HEK293T (cell line): Measurements from ENCODE around the gene DLG2.

ENCODE experiments used
- CTCF ChIA-PET: fragments of 350-600 bp; formaldehyde crosslinking; extraction: SDS; loops from one replicate; lab custom pipeline; 2021; ENCODE audit warnings: antibody characterized with exemption, inconsistent platforms; lab: Yijun Ruan, JAX
- POLR2A ChIA-PET: fragments of 350-600 bp; formaldehyde crosslinking; extraction: SDS; loops from one replicate; lab custom pipeline; 2020; ENCODE audit warnings: antibody characterized with exemption, inconsistent platforms; lab: Yijun Ruan, JAX
- DNase-seq: peaks from one replicate; pipeline ENCODE4 v3.0.0; 2012; ENCODE audit warnings: mixed read lengths; ENCODE audit errors: extremely low spot score
- ARNT ChIP-seq: fragments of 450-650 bp; IDR thresholded peaks from 2 replicates; pipeline ENCODE4 v1.6.1; 2017; ENCODE audit warnings: mild to moderate bottlenecking
- BHLHE40 ChIP-seq: fragments of 450-650 bp; IDR thresholded peaks from 2 replicates; pipeline ENCODE4 v1.6.1; 2016; ENCODE audit warnings: mild to moderate bottlenecking, moderate library complexity, borderline replicate concordance
- CTBP1 ChIP-seq: fragments of 450-650 bp; IDR thresholded peaks from 2 replicates; pipeline ENCODE4 v1.6.1; 2016; ENCODE audit warnings: borderline replicate concordance
- ELF4 ChIP-seq: fragments of 450-650 bp; IDR thresholded peaks from 2 replicates; pipeline ENCODE4 v1.6.1; 2017; ENCODE audit warnings: antibody characterized with exemption
- FOXA1 ChIP-seq: fragments of 450-650 bp; IDR thresholded peaks from 2 replicates; pipeline ENCODE4 v1.6.1; 2016; ENCODE audit warnings: mild to moderate bottlenecking
- FOXK2 ChIP-seq: fragments of 450-650 bp; IDR thresholded peaks from 2 replicates; pipeline ENCODE4 v1.6.1; 2016; ENCODE audit warnings: mild to moderate bottlenecking
- FOXM1 ChIP-seq: fragments of 450-650 bp; IDR thresholded peaks from 2 replicates; pipeline ENCODE4 v1.6.1; 2017; ENCODE audit warnings: mild to moderate bottlenecking, borderline replicate concordance
- HDGF ChIP-seq: fragments of 450-650 bp; IDR thresholded peaks from 2 replicates; pipeline ENCODE4 v1.6.1; 2017; ENCODE audit warnings: antibody characterized with exemption, borderline replicate concordance
- L3MBTL2 ChIP-seq: fragments of 450-650 bp; conservative IDR thresholded peaks from 2 replicates; pipeline ENCODE4 v1.6.1; 2016; ENCODE audit warnings: mild to moderate bottlenecking
- LEF1 ChIP-seq: fragments of 450-650 bp; IDR thresholded peaks from 2 replicates; pipeline ENCODE4 v1.6.1; 2017; ENCODE audit warnings: mild to moderate bottlenecking, borderline replicate concordance
- NFRKB ChIP-seq: fragments of 450-650 bp; IDR thresholded peaks from 2 replicates; pipeline ENCODE4 v1.6.1; 2016; ENCODE audit warnings: mild to moderate bottlenecking, moderate library complexity
- SP1 ChIP-seq: fragments of 450-650 bp; IDR thresholded peaks from 2 replicates; pipeline ENCODE4 v1.6.1; 2017
- SUZ12 ChIP-seq: fragments of 450-650 bp; IDR thresholded peaks from 2 replicates; pipeline ENCODE4 v1.6.1; 2016; ENCODE audit warnings: mild to moderate bottlenecking
- TARDBP ChIP-seq: fragments of 450-650 bp; IDR thresholded peaks from 2 replicates; pipeline ENCODE4 v1.6.1; 2016
- ZNF384 ChIP-seq: fragments of 450-650 bp; IDR thresholded peaks from 2 replicates; pipeline ENCODE4 v1.6.1; 2016
- TF ChIP-seq, protein P1 (sequence below): fragments of 450-650 bp; IDR thresholded peaks from 2 replicates; pipeline ENCODE4 v1.6.1; 2016

Gene DLG2

DNA sequence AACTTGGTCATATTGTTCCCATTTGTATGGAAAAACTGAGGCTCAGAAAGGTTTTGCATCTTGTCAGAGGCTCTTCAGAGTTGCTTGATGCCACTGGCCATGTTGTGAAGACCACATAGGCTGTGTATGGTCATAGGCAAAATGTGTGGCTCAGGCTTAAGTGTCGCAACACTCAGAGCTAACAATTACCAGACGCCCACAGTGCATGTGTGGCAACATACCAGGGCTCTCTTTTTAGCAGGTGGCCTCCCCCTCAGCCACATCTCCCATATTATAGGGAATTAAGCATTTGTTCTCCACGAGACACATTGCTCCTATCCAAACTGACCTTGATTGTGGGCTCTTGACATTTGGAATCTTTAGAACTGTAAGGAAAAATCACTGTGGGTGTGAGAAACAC lies 802.5 kb downstream of the DLG2 start:
- TF ChIP-seq FOXK2 (no peak), L3MBTL2 (no peak), ELF4 (no peak), LEF1 (no peak), ZNF384 (no peak), NFRKB (no peak), HDGF (no peak), ARNT (no peak), FOXM1 (no peak), TARDBP (no peak), SUZ12 (no peak), SP1 (no peak)
- TF ChIP-seq, protein P1, sequence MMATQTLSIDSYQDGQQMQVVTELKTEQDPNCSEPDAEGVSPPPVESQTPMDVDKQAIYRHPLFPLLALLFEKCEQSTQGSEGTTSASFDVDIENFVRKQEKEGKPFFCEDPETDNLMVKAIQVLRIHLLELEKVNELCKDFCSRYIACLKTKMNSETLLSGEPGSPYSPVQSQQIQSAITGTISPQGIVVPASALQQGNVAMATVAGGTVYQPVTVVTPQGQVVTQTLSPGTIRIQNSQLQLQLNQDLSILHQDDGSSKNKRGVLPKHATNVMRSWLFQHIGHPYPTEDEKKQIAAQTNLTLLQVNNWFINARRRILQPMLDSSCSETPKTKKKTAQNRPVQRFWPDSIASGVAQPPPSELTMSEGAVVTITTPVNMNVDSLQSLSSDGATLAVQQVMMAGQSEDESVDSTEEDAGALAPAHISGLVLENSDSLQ, result no peak
- CTCF ChIA-PET, result interaction anchor here (1.0 kb wide), 1 partner anchor 24 kb away, joined by 3 read pairs; no protein-coding TSS in a partner anchor
- POLR2A ChIA-PET, result no interaction called here
- DNase-seq, result no peak

DNA sequence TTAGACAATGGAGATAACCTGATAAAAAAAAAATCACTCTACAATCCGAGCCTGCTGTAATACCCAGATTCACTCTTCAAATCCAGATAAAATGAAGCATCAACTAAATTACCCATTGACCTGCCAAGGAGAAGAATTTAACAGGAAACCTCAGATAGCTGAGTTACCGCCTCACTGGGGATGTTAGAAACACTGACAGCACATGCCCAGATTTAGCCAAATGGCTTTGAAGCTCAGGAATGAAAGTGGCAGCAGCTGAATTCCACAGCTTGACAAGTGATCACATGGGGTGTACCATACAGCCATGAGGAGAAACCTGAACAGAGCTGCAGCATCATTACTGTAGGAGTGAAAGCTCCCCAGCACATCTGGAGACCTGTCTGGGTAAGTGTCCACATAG lies 807.6 kb downstream of the DLG2 start:
- CTCF ChIA-PET, result interaction anchor here (0.7 kb wide), 1 partner anchor 35 kb away, joined by 5 read pairs; no protein-coding TSS in a partner anchor
- DNase-seq, result no peak
- POLR2A ChIA-PET, result no interaction called here
- no peak for TF ChIP-seq FOXA1
- TF ChIP-seq HDGF, result no peak
- TF ChIP-seq FOXM1, result no peak
- TF ChIP-seq SP1, result no peak
- TF ChIP-seq FOXK2, result no peak
- no peak for TF ChIP-seq LEF1
- no peak for TF ChIP-seq TARDBP
- TF ChIP-seq ARNT, result no peak

DNA sequence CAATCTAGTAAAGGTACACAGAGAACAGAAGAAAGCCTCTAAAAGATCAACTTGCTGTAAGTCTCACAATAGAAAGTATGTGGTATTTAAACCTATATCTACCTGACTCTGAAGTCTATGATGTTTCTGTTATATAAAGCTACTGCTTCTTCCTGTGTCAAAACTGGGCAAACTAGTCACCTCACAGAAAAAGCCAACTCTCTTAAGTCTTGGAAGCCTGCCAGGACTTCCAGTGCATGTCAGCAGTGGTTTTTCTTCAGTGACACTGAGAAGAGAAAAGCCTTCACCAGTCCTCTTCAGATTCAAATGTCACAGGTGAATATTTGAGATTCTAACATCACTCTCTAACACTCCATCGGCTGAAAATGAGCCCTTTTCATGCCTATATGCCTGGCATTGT lies 808.0 kb downstream of the DLG2 start:
- ChIA-PET POLR2A (no interaction called here), CTCF (interaction anchor here (0.7 kb wide), 1 partner anchor 36 kb away, joined by 5 read pairs; no protein-coding TSS in a partner anchor)
- no peak for DNase-seq
- TF ChIP-seq FOXA1 (no peak), L3MBTL2 (no peak), ARNT (no peak), HDGF (no peak), FOXM1 (no peak), SP1 (no peak)
- TF ChIP-seq, protein P1, result no peak

DNA sequence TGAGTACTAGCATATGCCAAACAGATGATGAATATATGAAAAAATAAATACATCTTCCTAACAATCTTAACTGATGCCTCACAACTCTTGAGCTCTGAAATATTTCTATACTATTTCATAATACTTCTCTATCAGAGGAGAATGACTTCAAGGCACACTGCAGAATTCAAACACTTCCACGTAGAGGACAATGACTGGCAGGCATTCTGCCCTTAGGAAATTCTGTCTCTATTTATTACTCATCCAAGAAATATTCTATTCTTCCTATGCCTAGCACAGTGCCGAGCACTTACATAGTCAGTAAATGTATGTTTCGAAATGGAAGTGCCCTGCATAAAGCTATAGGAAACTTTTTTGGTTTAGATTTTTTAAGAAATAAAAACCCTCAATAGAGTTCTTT lies 809.1 kb downstream of the DLG2 start:
- no peak for DNase-seq
- TF ChIP-seq BHLHE40, result no peak
- ChIA-PET CTCF (no interaction called here), POLR2A (no interaction called here)

- CTCF ChIA-PET, result no interaction called here
- TF ChIP-seq, protein P1, result no peak
- no peak for TF ChIP-seq ZNF384
Observed at GRCh38 chr11:84812471-84812969, 814.6 kb downstream of the DLG2 start.

GRCh38 chr11:84806354-84806753 lies 820.8 kb downstream of the DLG2 start:
- POLR2A ChIA-PET, result no interaction called here
- CTCF ChIA-PET, result no interaction called here
- DNase-seq, result no peak
- TF ChIP-seq SUZ12 (no peak), CTBP1 (no peak), FOXK2 (no peak), HDGF (no peak), ARNT (no peak), NFRKB (no peak), BHLHE40 (no peak), TARDBP (no peak), SP1 (no peak), ELF4 (no peak), L3MBTL2 (no peak), FOXA1 (no peak), ZNF384 (no peak), LEF1 (no peak), FOXM1 (no peak)
- TF ChIP-seq, protein P1, result no peak

More at GRCh38 chr11:84812471-84812969, 814.6 kb downstream of the DLG2 start:
- POLR2A ChIA-PET, result no interaction called here
- no peak for DNase-seq

- ChIA-PET POLR2A (no interaction called here), CTCF (no interaction called here)
- TF ChIP-seq LEF1 (no peak), BHLHE40 (no peak), ZNF384 (no peak)
- TF ChIP-seq, protein P1, result no peak
- DNase-seq, result no peak
Observed at GRCh38 chr11:84804041-84804440, 823.1 kb downstream of the DLG2 start.
